Astrocyte of the cerebellum (primary cell): ENCODE results near the gene DSC2.
"Not testable (repeated sequence)": the region's sequence is repeated elsewhere in the genome, so short reads cannot be mapped to it uniquely, and the experiment has no call there.

Experiments
- DNase-seq: peaks from one replicate; pipeline ENCODE4 v3.0.0-alpha.2; 2011; ENCODE audit warnings: low read depth
- H3K4me3 ChIP-seq: 2 replicates; pipeline ENCODE4 v1.5.1; 2011; ENCODE audit warnings: mild to moderate bottlenecking, low read depth, low read length, moderate library complexity
- in situ Hi-C: cut with HindIII; loops from 2 replicates; pipeline ENCODE4 v1.10.0; 2017; ENCODE audit warnings: low sequenced_read_pairs
- TF ChIP-seq, protein P1 (sequence below): IDR thresholded peaks from 2 replicates; pipeline ENCODE4 v1.5.1; 2012; ENCODE audit warnings: low read length, low read depth, moderate library complexity, mild to moderate bottlenecking; ENCODE audit errors: missing control alignments

DSC2 gene

GRCh38 chr18:31042084-31042405 is 60.2 kb downstream of the DSC2 start:
- H3K4me3 ChIP-seq, result peak overlapping the region; percentile 39
- no peak for DNase-seq
- TF ChIP-seq, protein P1, sequence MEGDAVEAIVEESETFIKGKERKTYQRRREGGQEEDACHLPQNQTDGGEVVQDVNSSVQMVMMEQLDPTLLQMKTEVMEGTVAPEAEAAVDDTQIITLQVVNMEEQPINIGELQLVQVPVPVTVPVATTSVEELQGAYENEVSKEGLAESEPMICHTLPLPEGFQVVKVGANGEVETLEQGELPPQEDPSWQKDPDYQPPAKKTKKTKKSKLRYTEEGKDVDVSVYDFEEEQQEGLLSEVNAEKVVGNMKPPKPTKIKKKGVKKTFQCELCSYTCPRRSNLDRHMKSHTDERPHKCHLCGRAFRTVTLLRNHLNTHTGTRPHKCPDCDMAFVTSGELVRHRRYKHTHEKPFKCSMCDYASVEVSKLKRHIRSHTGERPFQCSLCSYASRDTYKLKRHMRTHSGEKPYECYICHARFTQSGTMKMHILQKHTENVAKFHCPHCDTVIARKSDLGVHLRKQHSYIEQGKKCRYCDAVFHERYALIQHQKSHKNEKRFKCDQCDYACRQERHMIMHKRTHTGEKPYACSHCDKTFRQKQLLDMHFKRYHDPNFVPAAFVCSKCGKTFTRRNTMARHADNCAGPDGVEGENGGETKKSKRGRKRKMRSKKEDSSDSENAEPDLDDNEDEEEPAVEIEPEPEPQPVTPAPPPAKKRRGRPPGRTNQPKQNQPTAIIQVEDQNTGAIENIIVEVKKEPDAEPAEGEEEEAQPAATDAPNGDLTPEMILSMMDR, result no peak
- in situ Hi-C loops, result no loop called here

GRCh38 chr18:31041271-31042083 is 60.7 kb downstream of the DSC2 start:
- H3K4me3 ChIP-seq, result peak overlapping the region; percentile 39
- in situ Hi-C loops, result no loop called here
- DNase-seq, result no peak

GRCh38 chr18:31040686-31041270 is 61.4 kb downstream of the DSC2 start:
- no peak for DNase-seq
- TF ChIP-seq, protein P1, result no peak
- peak overlapping the region; percentile 39 for H3K4me3 ChIP-seq
- in situ Hi-C loops, result no loop called here

More at GRCh38 chr18:31041271-31042083, 60.7 kb downstream of the DSC2 start:
- TF ChIP-seq, protein P1, result no peak

DNA sequence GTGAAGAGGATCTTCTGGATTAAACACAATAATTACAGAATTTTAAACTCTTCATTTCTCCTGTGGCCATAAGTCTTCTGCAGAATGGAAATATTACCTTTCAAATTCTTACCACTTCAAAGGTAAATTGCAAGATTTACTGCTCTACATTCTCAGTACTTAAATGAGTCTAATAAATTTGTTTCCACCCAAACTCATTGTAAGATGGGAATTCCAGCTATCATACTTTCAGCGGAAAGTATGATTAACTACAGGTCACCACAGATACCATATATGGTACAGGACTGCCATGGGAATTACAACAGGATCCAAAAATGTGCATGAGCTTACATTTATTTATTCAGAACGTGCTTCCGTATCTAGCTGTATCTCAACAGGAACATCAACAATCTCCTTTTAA is 62.8 kb downstream of the DSC2 start:
- TF ChIP-seq, protein P1, result no peak
- H3K4me3 ChIP-seq, result no peak overlapping the region
- in situ Hi-C loops, result no loop called here
- no peak for DNase-seq

- DNase-seq, H3K4me3 ChIP-seq, in situ Hi-C loops: not testable (repeated sequence)
These were observed 64.5 kb downstream of the DSC2 start for GRCh38 chr18:31037686-31038085.

DNA sequence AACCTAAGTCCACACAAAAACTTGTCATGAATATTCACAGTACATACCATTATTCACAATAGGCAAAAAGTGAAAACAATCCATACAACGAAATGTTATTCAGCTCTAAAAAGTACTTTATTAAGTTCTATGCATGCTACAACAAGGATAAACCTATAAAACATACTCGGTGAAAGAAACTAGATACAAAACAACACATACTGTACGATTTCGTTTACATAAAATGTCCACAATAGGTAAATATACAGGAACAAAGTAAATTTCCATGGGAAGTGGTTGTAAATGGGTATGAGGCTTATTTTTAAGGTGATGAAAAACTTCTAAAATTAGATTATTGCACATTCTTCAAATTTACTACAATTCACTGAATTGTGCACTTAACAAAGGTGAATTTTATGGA is 67.7 kb downstream of the DSC2 start:
- DNase-seq, result no peak
- in situ Hi-C loops, result no loop called here
- no peak overlapping the region for H3K4me3 ChIP-seq
- TF ChIP-seq, protein P1, result no peak

DNA sequence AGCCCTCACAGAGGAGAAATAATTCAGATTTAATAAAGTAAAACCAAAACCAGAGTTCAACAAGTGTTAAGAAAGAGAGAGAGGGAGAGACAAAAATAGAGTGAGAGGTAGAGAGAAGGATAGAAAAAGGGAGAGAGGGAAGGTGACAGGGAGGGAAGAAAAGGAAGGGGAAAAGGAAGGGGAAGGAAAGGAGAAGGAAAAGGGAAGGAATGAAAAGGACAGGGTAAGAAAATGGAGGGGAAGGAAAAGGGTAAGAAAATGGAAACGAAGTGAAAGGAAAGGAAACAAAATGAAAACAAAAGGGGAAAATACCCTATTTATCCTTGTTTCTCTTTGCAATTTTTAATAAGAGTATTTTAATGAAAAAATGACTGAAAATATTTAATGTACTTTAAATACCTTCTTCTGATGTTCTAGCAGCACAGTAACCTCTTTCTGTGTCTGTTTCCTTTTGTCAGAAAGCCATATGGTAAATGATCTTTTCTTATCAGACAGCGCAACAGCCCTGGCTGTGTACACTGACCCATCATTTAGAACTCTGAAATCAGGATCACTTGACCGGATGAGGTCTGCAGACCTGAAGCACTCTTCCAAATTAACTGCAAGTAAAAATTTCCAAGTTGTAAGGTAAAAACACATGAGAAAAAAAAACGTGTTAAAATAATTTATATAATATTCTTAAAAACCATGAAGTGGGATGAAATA is 71.5 kb downstream of the DSC2 start:
- in situ Hi-C loops, result no loop called here
- no peak for DNase-seq
- H3K4me3 ChIP-seq, result no peak overlapping the region
- TF ChIP-seq, protein P1, result no peak
